Measurements from ENCODE around the gene SLC9A3. TPM values are rescaled to one million over a fixed set of nuclear protein-coding genes. Genes with fewer than 3 reads are reported as not detected.

SLC9A3 gene
- total and polyA plus RNA-seq, 7 donors, result 0.81 to 1.7 (median 1.2) TPM

- Histone ChIP-seq H3K4me3 (no peak overlapping the region), H3K9me3 (peaks cover 12% of the 10 kb centered on the region), H3K27ac (no peak overlapping the region), H3K4me1 (peaks cover 6% of the 10 kb centered on the region), H3K36me3 (ENCODE audit: insufficient read depth in 1 of 2, low read depth in 1 of 2) (peaks cover 10 to 75% of the 10 kb centered on the region in 2 donors), H3K27me3 (ENCODE audit: insufficient read depth in 3 of 3, low read length in 2 of 3) (no peaks in the 10 kb centered on the region)
- 75 to 85% (median 81%) methylated on average over 12 of the region's 12 CpGs for WGBS, 3 donors
- no peak for TF ChIP-seq CTCF (IDR thresholded peaks at IDR 0.05)
- DNase-seq, result no peak
- intact Hi-C loops (cut with DNase I), result loop anchor here in 1 of 2 donors (10.0 kb wide), 1 partner anchor 456 kb away; no protein-coding TSS in a partner anchor
- no peak for ATAC-seq
These were observed 75.5 kb downstream of the SLC9A3 start for GRCh38 chr5:448766-449090.

GRCh38 chr5:448061-448765, 76.0 kb downstream of the SLC9A3 start:
- intact Hi-C loops (cut with DNase I), result loop anchor here in 1 of 2 donors (10.0 kb wide), 1 partner anchor 457 kb away; no protein-coding TSS in a partner anchor
- ATAC-seq (peak in 1 of 4 donors; percentile 18), DNase-seq (peak; percentile 52 to 69)
- H3K27ac ChIP-seq, result no peak overlapping the region
- 85 to 89% (median 88%) methylated on average over 17 to 21 of the region's 21 CpGs for WGBS, 3 donors
- H3K4me1 ChIP-seq, result peaks cover 7% of the 10 kb centered on the region
- peaks cover 10 to 69% of the 10 kb centered on the region in 2 donors for H3K36me3 ChIP-seq (ENCODE audit: insufficient read depth in 1 of 2, low read depth in 1 of 2)
- H3K4me3 ChIP-seq, result no peak overlapping the region
- no peak for TF ChIP-seq CTCF (IDR thresholded peaks at IDR 0.05)
- peaks cover 12% of the 10 kb centered on the region for H3K9me3 ChIP-seq
- H3K27me3 ChIP-seq (ENCODE audit: insufficient read depth in 3 of 3, low read length in 2 of 3), result no peaks in the 10 kb centered on the region

- H3K27ac ChIP-seq, result no peak overlapping the region
- peaks cover 5 to 62% of the 10 kb centered on the region in 2 donors for H3K36me3 ChIP-seq (ENCODE audit: insufficient read depth in 1 of 2, low read depth in 1 of 2)
- H3K4me3 ChIP-seq, result no peak overlapping the region
- H3K4me1 ChIP-seq, result peaks cover 7% of the 10 kb centered on the region
- H3K27me3 ChIP-seq (ENCODE audit: insufficient read depth in 3 of 3, low read length in 2 of 3), result no peaks in the 10 kb centered on the region
- H3K9me3 ChIP-seq, result peaks cover 12% of the 10 kb centered on the region
- WGBS, 3 donors, result 92 to 94% (median 93%) methylated on average over 21 of the region's 21 CpGs
- ATAC-seq (no peak), DNase-seq (peak in 1 of 2 donors; percentile 27)
- no peak for TF ChIP-seq CTCF (IDR thresholded peaks at IDR 0.05)
- intact Hi-C loops (cut with DNase I), result loop anchor here in 1 of 2 donors (10.0 kb wide), 1 partner anchor 457 kb away; no protein-coding TSS in a partner anchor
These were observed 76.7 kb downstream of the SLC9A3 start for GRCh38 chr5:447501-447900.

DNA sequence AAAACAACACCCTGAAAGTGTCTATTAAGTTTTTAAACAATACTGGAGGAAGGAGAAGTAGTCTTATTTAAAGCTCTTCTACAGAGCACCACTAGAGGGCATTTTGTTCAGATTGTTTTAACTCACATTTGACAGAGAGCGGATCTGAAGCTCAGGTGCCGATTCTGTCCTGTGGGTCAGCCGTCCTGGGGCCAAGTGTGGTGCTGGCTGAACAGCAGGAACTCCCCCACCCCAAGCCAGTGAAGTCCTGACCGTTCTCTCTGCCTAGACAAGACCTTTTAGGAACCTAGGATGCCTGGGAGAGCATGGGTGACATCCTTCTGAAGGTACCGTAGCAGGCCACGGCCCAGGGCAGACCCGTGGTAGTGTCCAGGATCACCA, 77.4 kb downstream of the SLC9A3 start:
- Histone ChIP-seq H3K4me1 (peaks cover 13% of the 10 kb centered on the region), H3K4me3 (no peak overlapping the region), H3K9me3 (peaks cover 6% of the 10 kb centered on the region), H3K27ac (no peak overlapping the region), H3K36me3 (ENCODE audit: insufficient read depth in 1 of 2, low read depth in 1 of 2) (peaks cover 4 to 58% of the 10 kb centered on the region in 2 donors), H3K27me3 (ENCODE audit: insufficient read depth in 3 of 3, low read length in 2 of 3) (no peaks in the 10 kb centered on the region)
- 47 to 60% (median 52%) methylated on average over 7 of the region's 7 CpGs for WGBS, 3 donors
- intact Hi-C loops (cut with DNase I), result loop anchor here in 1 of 2 donors (10.0 kb wide), 1 partner anchor 458 kb away; no protein-coding TSS in a partner anchor
- TF ChIP-seq CTCF (IDR thresholded peaks at IDR 0.05), result peak; percentile 47
- ATAC-seq (no peak), DNase-seq (peak in 1 of 2 donors; percentile 46)

Measured in psoas muscle (tissue), 8 donors.